HG03457 (cell line): Measurements from ENCODE around the gene NIPA2.

Source experiments
- ATAC-seq: cut with Tn5 transposase; IDR thresholded peaks from one replicate; pipeline ENCODE4 v1.9.1; 2021; ENCODE audit warnings: moderate number of reproducible peaks; ENCODE audit not compliant: unreplicated experiment

The NIPA2 gene

GRCh38 chr15:22895465-22896190 is 57.2 kb downstream of the NIPA2 start:
- no peak for ATAC-seq

GRCh38 chr15:22902046-22902445 is 63.6 kb downstream of the NIPA2 start:
- no peak for ATAC-seq

GRCh38 chr15:22902578-22902977 is 64.1 kb downstream of the NIPA2 start:
- no peak for ATAC-seq

GRCh38 chr15:22902981-22903380 is 64.5 kb downstream of the NIPA2 start:
- ATAC-seq: no peak

GRCh38 chr15:22903427-22903826 is 65.0 kb downstream of the NIPA2 start:
- no peak for ATAC-seq

GRCh38 chr15:22903961-22904534 is 65.6 kb downstream of the NIPA2 start:
- ATAC-seq: no peak

- ATAC-seq: no peak
Measured at GRCh38 chr15:22904736-22905135, 66.3 kb downstream of the NIPA2 start.

GRCh38 chr15:22907161-22907950 is 68.9 kb downstream of the NIPA2 start:
- ATAC-seq: no peak

- no peak for ATAC-seq
Measured at GRCh38 chr15:22908830-22909229, 70.4 kb downstream of the NIPA2 start.

- ATAC-seq: no peak
Measured at GRCh38 chr15:22911306-22911705, 72.8 kb downstream of the NIPA2 start.

- ATAC-seq: no peak
Measured at GRCh38 chr15:22912256-22912655, 73.8 kb downstream of the NIPA2 start.

GRCh38 chr15:22913646-22914380 is 75.3 kb downstream of the NIPA2 start:
- ATAC-seq: no peak

GRCh38 chr15:22915866-22916515 is 77.5 kb downstream of the NIPA2 start:
- no peak for ATAC-seq

- ATAC-seq: no peak
Measured at GRCh38 chr15:22916606-22917350, 78.3 kb downstream of the NIPA2 start.

GRCh38 chr15:22917556-22917955 is 79.1 kb downstream of the NIPA2 start:
- ATAC-seq: no peak
